Hepatocyte (in vitro differentiated cells): Measurements from ENCODE around the gene UBR1. TPM values are rescaled to one million over a fixed set of nuclear protein-coding genes. Genes with fewer than 3 reads are reported as not detected.
A peak's percentile ranks its signal among the peaks of the same experiment; 100 is the strongest.

Experiments used
- DNase-seq: peaks from one replicate; pipeline ENCODE4 v3.0.0-alpha.2; 2016; ENCODE audit warnings: low spot score
- H2AFZ ChIP-seq: fragments of 200-600 bp; sonication (generic); 2 replicates; pipeline ENCODE4 v1.6.0; 2016; ENCODE audit warnings: antibody characterized with exemption, mild to moderate bottlenecking
- H3K27ac ChIP-seq: fragments of 200-600 bp; sonication (generic); 2 replicates; pipeline ENCODE4 v1.5.1; 2016; ENCODE audit warnings: mild to moderate bottlenecking
- H3K27me3 ChIP-seq: fragments of 200-600 bp; sonication (generic); 2 replicates; pipeline ENCODE4 v1.6.1; 2016
- H3K36me3 ChIP-seq: fragments of 200-600 bp; sonication (generic); replicated peaks from 2 replicates; pipeline ENCODE4 v1.5.1; 2016; ENCODE audit warnings: low read depth; ENCODE audit not compliant: insufficient read depth
- H3K4me1 ChIP-seq: fragments of 200-600 bp; sonication (generic); 2 replicates; pipeline ENCODE4 v1.5.1; 2016; ENCODE audit warnings: mild to moderate bottlenecking, moderate library complexity; ENCODE audit not compliant: insufficient read depth
- H3K4me2 ChIP-seq: fragments of 200-600 bp; sonication (generic); 2 replicates; pipeline ENCODE4 v1.6.0; 2016
- H3K4me3 ChIP-seq: fragments of 200-600 bp; sonication (generic); 2 replicates; pipeline ENCODE4 v1.5.1; 2016; ENCODE audit warnings: mild to moderate bottlenecking
- H3K79me2 ChIP-seq: fragments of 200-600 bp; sonication (generic); 2 replicates; pipeline ENCODE4 v1.6.0; 2017; ENCODE audit warnings: mild to moderate bottlenecking
- H3K9me2 ChIP-seq: fragments of 200-600 bp; sonication (generic); replicated peaks from 2 replicates; pipeline ENCODE4 v1.6.0; 2017; ENCODE audit warnings: mild to moderate bottlenecking; ENCODE audit not compliant: insufficient read depth
- H3K9me3 ChIP-seq: fragments of 200-600 bp; sonication (generic); 2 replicates; pipeline ENCODE4 v1.5.1; 2016; ENCODE audit warnings: low read depth, mild to moderate bottlenecking
- H4K20me1 ChIP-seq: fragments of 200-600 bp; sonication (generic); 2 replicates; pipeline ENCODE4 v1.6.0; 2016; ENCODE audit warnings: mild to moderate bottlenecking; ENCODE audit not compliant: insufficient read depth, poor library complexity, severe bottlenecking
- EZH2 ChIP-seq: fragments of 200-600 bp; sonication (generic); IDR thresholded peaks from 2 replicates; pipeline ENCODE4 v1.6.1; 2016; ENCODE audit warnings: antibody characterized with exemption, mild to moderate bottlenecking, borderline replicate concordance
- EZH2phosphoT487 ChIP-seq: fragments of 200-600 bp; sonication (generic); IDR thresholded peaks from one replicate; pipeline ENCODE4 v1.6.1; 2018; ENCODE audit warnings: antibody characterized with exemption, mild to moderate bottlenecking, low read depth, moderate library complexity; ENCODE audit not compliant: unreplicated experiment, severe bottlenecking
- WGBS: methylation state at CpG from one replicate; pipeline ENCODE4 v1.1.6; 2016; ENCODE audit warnings: low lambda C conversion rate; ENCODE audit errors: missing lambda C conversion rate; 5-methylcytosine and 5-hydroxymethylcytosine counted together
- polyA plus RNA-seq: library from polyadenylated mRNA; unstranded; fragments of >200 nt; fragmentation: Nextera tagmentation; extraction: Ambion mirVana; gene quantifications from 2 replicates; pipeline ENCODE4 v1.2.1, GENCODE V29; 2016
- total RNA-seq: library from RNA; depleted of rRNA; stranded (reverse); fragments of >200 nt; gene quantifications from 2 replicates; pipeline ENCODE4 v1.2.3, GENCODE V29; 2014
- TF ChIP-seq, protein P1 (sequence below): fragments of 200-600 bp; sonication (generic); IDR thresholded peaks from 2 replicates; pipeline ENCODE4 v1.5.1; 2016; ENCODE audit warnings: antibody characterized with exemption, mild to moderate bottlenecking; ENCODE audit not compliant: poor library complexity

Gene UBR1
- total and polyA plus RNA-seq, 2 experiments from 2014 or later, result 14.8 to 32.5 TPM

DNA sequence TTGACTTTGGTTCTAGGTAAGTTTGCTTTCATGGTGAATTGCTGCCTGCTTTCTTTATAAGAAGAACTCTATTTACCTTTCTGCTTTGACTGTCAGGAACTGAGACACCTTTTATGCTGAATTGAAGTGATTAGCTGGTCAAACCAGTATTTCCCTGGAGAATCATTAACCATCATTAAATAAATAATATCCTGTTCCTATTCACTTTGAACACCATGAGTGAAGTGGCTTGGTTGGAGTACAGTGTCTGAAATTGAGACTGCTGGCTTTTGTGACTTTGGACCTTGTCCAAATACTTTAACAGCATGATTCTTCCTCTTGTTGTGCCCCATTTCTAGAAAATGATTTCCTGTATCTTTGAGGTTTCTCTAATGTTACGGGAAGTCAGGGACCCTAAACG is 21.9 kb upstream of the UBR1 start:
- peak; percentile 36 for DNase-seq
- peak overlapping the region; percentile 47 for H3K4me2 ChIP-seq

DNA sequence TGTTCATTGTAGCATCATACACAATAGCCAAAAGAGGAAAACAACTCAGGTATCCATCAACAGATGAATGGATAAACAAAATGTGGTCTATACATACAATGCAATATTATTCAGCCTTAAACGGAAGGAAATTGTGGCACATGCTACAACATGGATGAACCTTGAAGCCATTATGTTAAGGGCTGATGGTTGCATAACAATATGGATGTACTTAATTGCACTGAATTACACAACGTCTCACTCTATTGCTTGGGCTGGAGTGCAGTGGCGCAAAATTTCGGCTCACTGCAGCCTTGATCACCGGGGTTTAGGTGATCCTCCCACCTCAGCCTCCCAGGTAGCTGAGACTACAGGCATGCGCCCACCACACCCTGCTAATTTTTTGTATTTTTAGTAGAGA is 20.5 kb upstream of the UBR1 start:
- Histone ChIP-seq H3K27ac (no peak overlapping the region), H3K9me2 (no peaks in the 10 kb centered on the region), H2AFZ (no peak overlapping the region), H3K36me3 (no peaks in the 10 kb centered on the region), H3K9me3 (no peaks in the 10 kb centered on the region), H4K20me1 (no peaks in the 10 kb centered on the region), H3K4me2 (no peak overlapping the region), H3K27me3 (no peaks in the 10 kb centered on the region), H3K79me2 (no peaks in the 10 kb centered on the region), H3K4me3 (no peak overlapping the region), H3K4me1 (no peaks in the 10 kb centered on the region)
- TF ChIP-seq EZH2 (no peak), EZH2phosphoT487 (no peak)
- TF ChIP-seq, protein P1, sequence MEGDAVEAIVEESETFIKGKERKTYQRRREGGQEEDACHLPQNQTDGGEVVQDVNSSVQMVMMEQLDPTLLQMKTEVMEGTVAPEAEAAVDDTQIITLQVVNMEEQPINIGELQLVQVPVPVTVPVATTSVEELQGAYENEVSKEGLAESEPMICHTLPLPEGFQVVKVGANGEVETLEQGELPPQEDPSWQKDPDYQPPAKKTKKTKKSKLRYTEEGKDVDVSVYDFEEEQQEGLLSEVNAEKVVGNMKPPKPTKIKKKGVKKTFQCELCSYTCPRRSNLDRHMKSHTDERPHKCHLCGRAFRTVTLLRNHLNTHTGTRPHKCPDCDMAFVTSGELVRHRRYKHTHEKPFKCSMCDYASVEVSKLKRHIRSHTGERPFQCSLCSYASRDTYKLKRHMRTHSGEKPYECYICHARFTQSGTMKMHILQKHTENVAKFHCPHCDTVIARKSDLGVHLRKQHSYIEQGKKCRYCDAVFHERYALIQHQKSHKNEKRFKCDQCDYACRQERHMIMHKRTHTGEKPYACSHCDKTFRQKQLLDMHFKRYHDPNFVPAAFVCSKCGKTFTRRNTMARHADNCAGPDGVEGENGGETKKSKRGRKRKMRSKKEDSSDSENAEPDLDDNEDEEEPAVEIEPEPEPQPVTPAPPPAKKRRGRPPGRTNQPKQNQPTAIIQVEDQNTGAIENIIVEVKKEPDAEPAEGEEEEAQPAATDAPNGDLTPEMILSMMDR, result no peak
- 94% methylated on average over 6 of the region's 6 CpGs for WGBS
- DNase-seq, result no peak

More for the DNA sequence above, 21.9 kb upstream of the UBR1 start:
- no peaks in the 10 kb centered on the region for H4K20me1 ChIP-seq
- H3K36me3 ChIP-seq, result no peaks in the 10 kb centered on the region
- H3K9me2 ChIP-seq, result no peaks in the 10 kb centered on the region
- H3K4me3 ChIP-seq, result no peak overlapping the region
- no peak overlapping the region for H2AFZ ChIP-seq
- H3K79me2 ChIP-seq, result no peaks in the 10 kb centered on the region
- H3K27me3 ChIP-seq, result no peaks in the 10 kb centered on the region
- WGBS, result 55% methylated on average over 2 of the region's 2 CpGs
- H3K4me1 ChIP-seq, result no peaks in the 10 kb centered on the region
- TF ChIP-seq EZH2, result no peak
- TF ChIP-seq EZH2phosphoT487, result no peak
- TF ChIP-seq, protein P1, result no peak
- H3K27ac ChIP-seq, result peak overlapping the region; percentile 81
- H3K9me3 ChIP-seq, result no peaks in the 10 kb centered on the region

DNA sequence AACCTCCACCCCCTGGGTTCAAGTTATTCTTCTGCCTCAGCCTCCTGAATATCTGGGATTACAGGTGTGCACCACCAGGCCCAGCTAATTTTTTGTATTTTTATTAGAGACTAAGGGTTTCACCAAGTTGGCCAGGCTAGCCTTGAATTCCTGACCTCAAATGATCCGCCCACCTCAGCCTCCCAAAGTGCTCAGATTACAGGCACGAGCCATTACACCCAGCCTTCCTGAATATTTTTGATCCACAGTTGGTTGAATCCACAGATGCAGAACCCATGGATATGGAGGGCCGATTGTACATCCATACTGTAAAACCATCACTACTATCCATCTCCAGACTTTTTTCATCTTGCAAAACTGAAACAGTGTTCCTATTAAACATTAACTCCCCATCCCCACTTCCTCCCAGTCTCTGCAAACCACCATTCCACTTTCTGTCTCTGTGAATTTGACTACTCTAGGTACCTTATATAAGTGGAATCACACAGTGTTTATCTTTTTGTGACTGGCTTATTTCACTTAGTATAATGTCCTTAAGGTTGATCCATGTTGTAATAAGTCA is 19.3 kb upstream of the UBR1 start:
- H3K4me3 ChIP-seq, result no peak overlapping the region
- no peak overlapping the region for H3K27ac ChIP-seq
- 57% methylated on average over 3 of the region's 3 CpGs for WGBS
- H3K4me2 ChIP-seq, result no peak overlapping the region
- no peaks in the 10 kb centered on the region for H3K9me3 ChIP-seq
- no peak for DNase-seq
- no peaks in the 10 kb centered on the region for H3K4me1 ChIP-seq
- H2AFZ ChIP-seq, result no peak overlapping the region
- no peaks in the 10 kb centered on the region for H3K36me3 ChIP-seq
- TF ChIP-seq, protein P1, result no peak
- TF ChIP-seq EZH2phosphoT487 (no peak), EZH2 (no peak)
- no peaks in the 10 kb centered on the region for H3K9me2 ChIP-seq
- H3K27me3 ChIP-seq, result no peaks in the 10 kb centered on the region
- no peaks in the 10 kb centered on the region for H3K79me2 ChIP-seq
- no peaks in the 10 kb centered on the region for H4K20me1 ChIP-seq

GRCh38 chr15:43121863-43122262 is 16.0 kb upstream of the UBR1 start:
- Histone ChIP-seq H4K20me1 (no peaks in the 10 kb centered on the region), H3K4me1 (no peaks in the 10 kb centered on the region), H3K9me3 (no peaks in the 10 kb centered on the region), H3K9me2 (no peaks in the 10 kb centered on the region), H3K27me3 (peaks cover 5% of the 10 kb centered on the region), H3K27ac (no peak overlapping the region), H3K36me3 (no peaks in the 10 kb centered on the region), H3K4me3 (no peak overlapping the region), H2AFZ (no peak overlapping the region), H3K4me2 (no peak overlapping the region), H3K79me2 (no peaks in the 10 kb centered on the region)
- no peak for DNase-seq
- TF ChIP-seq EZH2phosphoT487 (no peak), EZH2 (no peak)
- TF ChIP-seq, protein P1, result no peak
- 68% methylated on average over 2 of the region's 2 CpGs for WGBS
